Vagina (tissue), 2 donors: ENCODE measurements around the gene GPX7.

Experiments used
- POLR2A ChIP-seq, 2 donors: fragments of 450-650 bp; IDR thresholded peaks; one replicate each; pipeline ENCODE4 v1.6.1; 2017; ENCODE audit warnings: antibody characterized with exemption in 2 of 2, mild to moderate bottlenecking in 2 of 2, moderate library complexity in 2 of 2
- POLR2AphosphoS5 ChIP-seq, 2 donors: sonication (generic); formaldehyde crosslinking; IDR thresholded peaks; one replicate each; pipeline ENCODE4 v1.9.0; 2017; ENCODE audit warnings: antibody characterized with exemption in 2 of 2, mild to moderate bottlenecking in 2 of 2, low read depth in 1 of 2; ENCODE audit not compliant: insufficient read depth in 1 of 2
- TF ChIP-seq, protein P1 (sequence below), 3 experiments: fragments of 450-650 bp in 2 of 3; fragments of 200-600 bp in 1 of 3; sonication (generic) in 1 of 3; IDR thresholded peaks; one replicate each; pipeline ENCODE4 v1.5.1; 2017 to 2019; ENCODE audit warnings: antibody characterized with exemption in 3 of 3, mild to moderate bottlenecking in 2 of 3, moderate library complexity in 2 of 3

DNA sequence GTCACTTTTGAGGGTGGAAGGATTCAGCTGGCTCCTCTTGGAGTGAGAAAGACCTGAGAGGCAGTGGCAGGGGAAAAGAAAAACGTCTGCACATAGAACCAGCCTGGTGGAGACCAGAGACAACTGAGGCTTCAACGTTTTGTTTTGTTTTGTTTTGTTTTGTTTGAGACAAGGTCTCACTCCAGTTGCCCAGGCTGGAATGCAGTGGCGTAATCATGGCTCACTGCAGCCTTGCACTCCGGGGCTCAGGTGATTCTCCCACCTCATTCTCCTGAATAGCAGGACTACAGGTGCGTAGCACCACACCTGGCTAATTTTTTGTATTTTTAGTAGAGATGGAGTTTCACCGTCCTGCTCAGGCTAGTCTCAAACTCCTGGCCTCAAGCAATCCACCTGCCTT, 43.1 kb downstream of the GPX7 start:
- no peak for TF ChIP-seq POLR2A (IDR thresholded peaks at IDR 0.05)
- TF ChIP-seq, protein P1, sequence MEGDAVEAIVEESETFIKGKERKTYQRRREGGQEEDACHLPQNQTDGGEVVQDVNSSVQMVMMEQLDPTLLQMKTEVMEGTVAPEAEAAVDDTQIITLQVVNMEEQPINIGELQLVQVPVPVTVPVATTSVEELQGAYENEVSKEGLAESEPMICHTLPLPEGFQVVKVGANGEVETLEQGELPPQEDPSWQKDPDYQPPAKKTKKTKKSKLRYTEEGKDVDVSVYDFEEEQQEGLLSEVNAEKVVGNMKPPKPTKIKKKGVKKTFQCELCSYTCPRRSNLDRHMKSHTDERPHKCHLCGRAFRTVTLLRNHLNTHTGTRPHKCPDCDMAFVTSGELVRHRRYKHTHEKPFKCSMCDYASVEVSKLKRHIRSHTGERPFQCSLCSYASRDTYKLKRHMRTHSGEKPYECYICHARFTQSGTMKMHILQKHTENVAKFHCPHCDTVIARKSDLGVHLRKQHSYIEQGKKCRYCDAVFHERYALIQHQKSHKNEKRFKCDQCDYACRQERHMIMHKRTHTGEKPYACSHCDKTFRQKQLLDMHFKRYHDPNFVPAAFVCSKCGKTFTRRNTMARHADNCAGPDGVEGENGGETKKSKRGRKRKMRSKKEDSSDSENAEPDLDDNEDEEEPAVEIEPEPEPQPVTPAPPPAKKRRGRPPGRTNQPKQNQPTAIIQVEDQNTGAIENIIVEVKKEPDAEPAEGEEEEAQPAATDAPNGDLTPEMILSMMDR (IDR thresholded peaks at IDR 0.05), result no peak
- no peak for TF ChIP-seq POLR2AphosphoS5 (IDR thresholded peaks at IDR 0.05; ENCODE audit: insufficient read depth in 1 of 2, low read depth in 1 of 2)
